Upper lobe of left lung (tissue), 6 donors: ENCODE data around the gene ARPC2. TPM values are rescaled to one million over a fixed set of nuclear protein-coding genes. Genes with fewer than 3 reads are reported as not detected.
A peak's percentile ranks its signal among the peaks of the same experiment; 100 is the strongest.

Experiments used
- ATAC-seq, 2 donors: fragments of 200-7000 bp; cut with Tn5 transposase; one replicate each; pipeline ENCODE4 v1.9.1; 2022; ENCODE audit warnings: mild to moderate bottlenecking in 2 of 2, moderate library complexity in 2 of 2; ENCODE audit not compliant: low FRiP score in 2 of 2
- DNase-seq, 2 donors: peaks; one replicate each; pipeline ENCODE4 v3.0.0-alpha.2; 2019 to 2020
- H3K27ac ChIP-seq, 4 donors: fragments of 200-600 bp; sonication (generic); one replicate each; pipeline ENCODE4 v1.5.1; 2016 to 2019
- H3K27me3 ChIP-seq, 4 donors: fragments of 200-600 bp; sonication (generic); one replicate each; pipeline ENCODE4 v1.5.1; 2017 to 2019
- H3K36me3 ChIP-seq, 4 donors: fragments of 200-600 bp; sonication (generic); one replicate each; pipeline ENCODE4 v1.5.1; 2016 to 2019
- H3K4me1 ChIP-seq, 4 donors: fragments of 200-600 bp; sonication (generic); one replicate each; pipeline ENCODE4 v1.5.1; 2018 to 2019
- H3K4me3 ChIP-seq, 4 donors: fragments of 200-600 bp; sonication (generic); one replicate each; pipeline ENCODE4 v1.5.1; 2017 to 2019; ENCODE audit warnings: mild to moderate bottlenecking in 2 of 4, moderate library complexity in 1 of 4
- H3K9me3 ChIP-seq, 4 donors: fragments of 200-600 bp; sonication (generic); one replicate each; pipeline ENCODE4 v1.5.1; 2018 to 2019
- EP300 ChIP-seq, 4 donors: sonication (generic); formaldehyde crosslinking; IDR thresholded peaks; one replicate each; pipeline ENCODE4 v1.5.1; 2017; ENCODE audit warnings: antibody characterized with exemption in 4 of 4, control low read depth in 2 of 4
- POLR2A ChIP-seq, 4 donors: fragments of 450-650 bp; IDR thresholded peaks; one replicate each; pipeline ENCODE4 v1.5.1; 2016 to 2017; ENCODE audit warnings: antibody characterized with exemption in 4 of 4, mild to moderate bottlenecking in 2 of 4
- POLR2AphosphoS5 ChIP-seq, 2 donors: sonication (generic); formaldehyde crosslinking; IDR thresholded peaks; one replicate each; pipeline ENCODE4 v1.5.1; 2017; ENCODE audit warnings: antibody characterized with exemption in 2 of 2
- WGBS, 2 donors: methylation state at CpG; one replicate each; pipeline ENCODE4 v1.1.5; 2017 to 2018; 5-methylcytosine and 5-hydroxymethylcytosine counted together
- total RNA-seq, 6 donors: library from RNA; depleted of rRNA in 4 of 6; stranded (reverse); fragments of >200 nt in 4 of 6; gene quantifications; one replicate each; pipeline versions ENCODE4 v1.1.0 to v1.2.1, GENCODE V29; 2016 to 2021
- TF ChIP-seq, protein P1 (sequence below), 6 experiments: fragments of 450-650 bp in 4 of 6; fragments of 200-600 bp in 2 of 6; sonication (generic) in 2 of 6; IDR thresholded peaks; one replicate each; pipeline ENCODE4 v1.5.1; 2016 to 2019; ENCODE audit warnings: antibody characterized with exemption in 6 of 6
- donor health status: DM: no; HTN: no; CAD: no; lungs with moderate emphysema.
- donor health status: DM: no; HTN: yes; CAD: no; lungs with severe emphysema.

Gene ARPC2
- total RNA-seq, 6 donors from 2014 or later = 233 to 440 (median 357) TPM

DNA sequence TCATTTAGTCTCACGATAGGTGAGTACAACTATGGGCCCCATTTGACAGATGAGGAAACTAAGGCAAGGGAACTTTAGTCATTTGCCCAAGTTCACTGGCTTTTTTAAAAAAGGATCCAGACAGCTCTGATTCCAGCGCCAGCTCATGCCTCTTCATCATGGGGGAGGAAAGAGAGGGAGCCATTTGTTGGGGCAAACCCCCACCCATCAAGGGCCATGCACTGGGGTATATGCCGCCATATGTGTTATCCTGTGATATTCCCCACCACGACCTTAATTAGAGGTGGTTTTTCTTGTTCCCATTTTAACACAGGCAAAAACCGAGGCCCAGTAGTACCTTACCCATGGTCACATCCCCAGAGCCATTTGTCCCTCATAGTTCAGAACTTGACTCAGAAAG, 43.2 kb downstream of the ARPC2 start:
- Histone ChIP-seq H3K4me1 (peaks cover 54 to 72% (median 63%) of the 10 kb centered on the region in 4 donors), H3K27me3 (no peaks in the 10 kb centered on the region), H3K9me3 (no peaks in the 10 kb centered on the region), H3K36me3 (peaks cover 0 to 47% (median 37%) of the 10 kb centered on the region in 4 donors), H3K4me3 (no peak overlapping the region), H3K27ac (peak overlapping the region; percentile 69 to 85 (median 77))
- no peak for TF ChIP-seq POLR2AphosphoS5 (IDR thresholded peaks at IDR 0.05)
- no peak for TF ChIP-seq POLR2A (IDR thresholded peaks at IDR 0.05)
- no peak for TF ChIP-seq EP300 (IDR thresholded peaks at IDR 0.05)
- TF ChIP-seq, protein P1, sequence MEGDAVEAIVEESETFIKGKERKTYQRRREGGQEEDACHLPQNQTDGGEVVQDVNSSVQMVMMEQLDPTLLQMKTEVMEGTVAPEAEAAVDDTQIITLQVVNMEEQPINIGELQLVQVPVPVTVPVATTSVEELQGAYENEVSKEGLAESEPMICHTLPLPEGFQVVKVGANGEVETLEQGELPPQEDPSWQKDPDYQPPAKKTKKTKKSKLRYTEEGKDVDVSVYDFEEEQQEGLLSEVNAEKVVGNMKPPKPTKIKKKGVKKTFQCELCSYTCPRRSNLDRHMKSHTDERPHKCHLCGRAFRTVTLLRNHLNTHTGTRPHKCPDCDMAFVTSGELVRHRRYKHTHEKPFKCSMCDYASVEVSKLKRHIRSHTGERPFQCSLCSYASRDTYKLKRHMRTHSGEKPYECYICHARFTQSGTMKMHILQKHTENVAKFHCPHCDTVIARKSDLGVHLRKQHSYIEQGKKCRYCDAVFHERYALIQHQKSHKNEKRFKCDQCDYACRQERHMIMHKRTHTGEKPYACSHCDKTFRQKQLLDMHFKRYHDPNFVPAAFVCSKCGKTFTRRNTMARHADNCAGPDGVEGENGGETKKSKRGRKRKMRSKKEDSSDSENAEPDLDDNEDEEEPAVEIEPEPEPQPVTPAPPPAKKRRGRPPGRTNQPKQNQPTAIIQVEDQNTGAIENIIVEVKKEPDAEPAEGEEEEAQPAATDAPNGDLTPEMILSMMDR (IDR thresholded peaks at IDR 0.05) = no peak
- ATAC-seq = no peak
- 79 to 89% methylated on average over 4 to 5 of the region's 5 CpGs for WGBS, 2 donors
- no peak for DNase-seq

DNA sequence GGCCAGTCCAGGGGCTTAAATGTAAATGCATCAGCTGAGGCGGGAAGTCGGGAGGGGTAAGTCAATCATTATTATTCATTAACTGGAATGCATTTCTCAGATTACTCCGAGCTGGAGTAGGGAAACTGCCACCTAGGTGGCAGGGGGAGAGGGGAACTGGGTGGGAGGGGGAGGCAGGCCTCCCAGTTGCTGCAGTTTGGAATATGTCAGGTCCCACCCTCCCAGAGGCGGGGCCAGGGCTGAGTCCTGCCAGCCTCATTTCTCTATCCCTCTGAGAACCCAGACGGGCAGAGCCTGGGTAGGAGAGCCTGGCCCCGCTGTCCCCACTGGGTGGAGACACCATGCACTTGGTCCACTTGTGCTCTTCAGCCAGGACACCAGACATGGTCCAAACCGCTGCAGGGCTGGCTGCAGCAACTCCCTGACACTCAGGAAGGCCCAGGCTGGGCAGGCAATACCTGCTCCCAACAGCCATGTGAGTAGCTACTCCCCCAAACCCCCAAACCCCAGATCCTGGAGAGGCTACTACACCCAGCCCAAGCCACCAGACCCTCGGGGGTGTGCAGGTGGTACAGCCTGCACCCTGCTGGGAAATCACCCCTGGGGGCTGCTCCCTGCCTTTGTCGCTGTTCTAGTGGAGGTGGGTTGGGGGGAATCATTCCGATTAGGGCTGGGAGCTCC, 43.9 kb downstream of the ARPC2 start, which contains the start of gene GPBAR1:
TSS of gene GPBAR1 (plus strand) at position 274 of the 681 bp plus-strand sequence. CDS start 1,710 bp downstream, outside the sequence.
- Histone ChIP-seq H3K36me3 (peaks cover 6 to 47% (median 37%) of the 10 kb centered on the region in 4 donors), H3K9me3 (no peaks in the 10 kb centered on the region), H3K4me1 (peaks cover 54 to 72% (median 63%) of the 10 kb centered on the region in 4 donors), H3K4me3 (no peak within 1 kb of the TSS), H3K27ac (peak within 1 kb of the TSS; percentile 69 to 85 (median 77)), H3K27me3 (no peaks in the 10 kb centered on the region)
- WGBS, 2 donors = 64 to 71% methylated on average over 7 to 9 of the region's 10 CpGs
- ATAC-seq = peak; percentile 11 to 25
- DNase-seq = peak in 1 of 2 donors; percentile 57
- TF ChIP-seq, protein P1 (IDR thresholded peaks at IDR 0.05) = no peak
- TF ChIP-seq POLR2A (IDR thresholded peaks at IDR 0.05) (peak in 1 of 4 donors; percentile 10), POLR2AphosphoS5 (IDR thresholded peaks at IDR 0.05) (no peak), EP300 (IDR thresholded peaks at IDR 0.05) (no peak)

DNA sequence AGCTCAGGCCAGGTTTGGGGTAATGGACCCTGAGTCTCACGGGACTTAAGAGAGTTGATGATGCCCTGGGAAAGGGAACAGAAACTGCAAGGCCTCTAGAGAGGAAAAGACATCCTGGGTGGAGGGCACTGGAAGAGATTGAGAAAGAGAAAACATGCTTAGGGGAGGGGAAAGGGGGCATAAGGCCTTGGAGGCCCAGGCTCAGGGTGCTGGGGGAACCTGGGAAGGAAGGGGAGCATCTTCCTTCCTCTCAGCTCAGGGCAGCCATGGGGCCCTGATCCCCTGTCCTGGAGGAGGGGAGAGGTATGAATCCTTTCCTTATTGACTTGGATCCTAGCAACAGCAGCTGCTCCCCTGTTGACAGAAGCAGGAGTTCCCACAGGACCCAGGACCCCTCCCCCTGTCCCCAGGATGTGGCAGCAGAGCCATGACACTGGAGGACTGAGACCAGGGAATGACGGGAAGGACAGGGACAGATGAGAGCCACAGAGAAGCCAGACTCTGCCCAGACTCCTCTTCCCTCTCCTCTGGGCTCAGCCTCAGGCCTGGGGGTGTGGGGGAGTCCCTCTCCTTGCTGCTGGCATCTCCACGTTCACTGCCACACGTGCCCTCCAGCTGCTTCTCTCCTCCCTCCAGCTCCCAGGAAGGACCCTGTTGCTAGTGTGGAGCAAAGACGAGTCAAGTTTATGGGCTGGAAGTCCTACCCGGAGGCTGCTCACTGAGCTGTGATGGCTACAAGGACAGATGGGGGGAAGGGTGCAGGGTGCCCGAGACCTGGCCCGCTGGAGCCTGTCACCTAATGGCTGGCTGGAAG, 44.6 kb downstream of the ARPC2 start:
- H3K4me3 ChIP-seq = no peak overlapping the region
- ATAC-seq (no peak), DNase-seq (no peak)
- 79 to 96% methylated on average over 1 to 8 of the region's 8 CpGs for WGBS, 2 donors
- H3K9me3 ChIP-seq = no peaks in the 10 kb centered on the region
- peak overlapping the region; percentile 2 to 85 (median 66) for H3K27ac ChIP-seq
- H3K36me3 ChIP-seq = peaks cover 6 to 47% (median 39%) of the 10 kb centered on the region in 4 donors
- TF ChIP-seq EP300 (IDR thresholded peaks at IDR 0.05) (no peak), POLR2AphosphoS5 (IDR thresholded peaks at IDR 0.05) (no peak)
- H3K27me3 ChIP-seq = no peaks in the 10 kb centered on the region
- peaks cover 54 to 72% (median 62%) of the 10 kb centered on the region in 4 donors for H3K4me1 ChIP-seq

DNA sequence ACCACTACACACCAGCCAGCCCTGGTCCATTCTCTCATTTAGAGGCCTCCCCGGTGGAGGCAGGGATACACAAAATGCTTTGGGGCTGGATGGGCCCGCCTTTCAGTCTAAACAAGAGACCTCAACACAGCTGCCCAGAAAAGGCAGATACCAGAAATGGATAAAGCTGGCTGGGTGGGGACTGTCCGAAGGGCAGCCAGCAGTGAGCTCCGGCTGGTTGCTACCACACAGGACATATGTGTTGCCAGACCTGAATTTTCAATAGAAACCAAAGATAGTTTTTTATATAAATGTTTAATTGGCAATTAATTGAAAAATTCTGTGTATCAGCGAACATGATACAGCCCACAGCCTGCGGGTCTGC, 45.2 kb downstream of the ARPC2 start:
- peaks cover 6 to 48% (median 44%) of the 10 kb centered on the region in 4 donors for H3K36me3 ChIP-seq
- H3K4me3 ChIP-seq = no peak overlapping the region
- 84 to 88% methylated on average over 5 to 6 of the region's 6 CpGs for WGBS, 2 donors
- H3K9me3 ChIP-seq = no peaks in the 10 kb centered on the region
- H3K4me1 ChIP-seq = peaks cover 48 to 74% (median 57%) of the 10 kb centered on the region in 4 donors
- DNase-seq = no peak
- ATAC-seq = no peak
- TF ChIP-seq, protein P1 (IDR thresholded peaks at IDR 0.05) = no peak
- no peak for TF ChIP-seq EP300 (IDR thresholded peaks at IDR 0.05)
- no peak for TF ChIP-seq POLR2AphosphoS5 (IDR thresholded peaks at IDR 0.05)
- TF ChIP-seq POLR2A (IDR thresholded peaks at IDR 0.05) = no peak
- H3K27me3 ChIP-seq = no peaks in the 10 kb centered on the region
- peak overlapping the region in 2 of 4 donors; percentile 42 to 82 for H3K27ac ChIP-seq
